ENCODE results near the gene PRKCZ.

PRKCZ gene

DNA sequence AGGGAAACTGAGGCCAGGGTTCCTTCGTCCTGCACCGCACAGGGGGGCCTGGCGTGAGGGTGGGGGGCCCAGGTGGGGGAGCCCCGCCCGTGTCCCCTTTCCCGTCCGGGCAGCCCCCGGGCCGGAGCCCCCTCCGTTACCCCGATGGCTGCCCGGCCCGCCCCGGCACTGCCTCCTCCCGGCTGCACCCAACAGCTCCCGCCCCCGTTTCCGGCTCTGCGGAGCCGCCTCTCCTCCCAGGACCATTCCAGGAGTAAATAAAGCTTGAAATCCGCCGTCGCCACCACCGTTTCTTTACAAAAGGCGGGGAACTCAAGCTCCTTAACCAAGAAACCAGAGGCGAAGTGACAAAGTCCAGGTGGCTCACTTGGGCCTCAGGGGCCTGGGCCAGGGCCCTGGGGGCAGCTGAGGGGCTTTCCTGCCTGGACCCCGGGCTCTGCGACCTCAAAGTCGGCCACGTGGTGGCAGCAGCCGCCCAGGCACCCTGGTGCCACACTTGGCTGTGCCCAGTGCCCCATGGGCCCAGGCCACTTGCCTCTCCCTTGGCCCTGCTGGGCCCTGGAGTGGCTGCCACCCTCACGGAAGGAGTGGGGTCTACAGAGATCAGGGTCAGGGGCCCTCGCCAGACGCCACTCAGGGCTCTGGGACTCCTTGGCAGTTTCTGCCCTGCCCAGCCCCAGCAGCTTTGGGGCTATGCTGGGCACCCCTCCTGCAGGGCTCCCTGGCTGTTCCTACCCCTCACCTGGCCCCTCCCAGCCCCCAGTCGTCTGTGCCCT lies 144.9 kb downstream of the PRKCZ start:
- peak; percentile 87 for DNase-seq (ENCODE audit: low read depth)

DNA sequence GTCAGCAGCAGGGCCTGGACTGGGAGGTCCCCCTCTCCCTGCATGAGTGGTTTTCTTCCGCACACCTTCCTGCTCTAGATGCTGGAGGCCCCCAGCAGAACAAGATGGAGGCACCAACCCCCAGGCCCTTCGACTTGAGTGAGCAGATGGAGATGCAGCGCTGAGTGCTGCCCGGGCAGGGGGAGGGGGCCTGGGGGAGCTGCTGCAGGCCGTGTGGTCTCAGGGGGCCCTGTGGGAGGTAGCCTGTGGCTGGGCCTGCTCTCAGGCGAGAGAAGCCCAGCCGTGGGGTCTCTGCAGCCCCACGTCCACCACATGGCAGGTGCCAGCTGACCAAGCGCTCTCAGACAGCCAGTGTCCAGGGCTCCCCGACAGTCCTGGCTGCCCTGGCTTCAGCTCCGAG lies 145.6 kb downstream of the PRKCZ start:
- no peak for DNase-seq (ENCODE audit: low read depth)

DNA sequence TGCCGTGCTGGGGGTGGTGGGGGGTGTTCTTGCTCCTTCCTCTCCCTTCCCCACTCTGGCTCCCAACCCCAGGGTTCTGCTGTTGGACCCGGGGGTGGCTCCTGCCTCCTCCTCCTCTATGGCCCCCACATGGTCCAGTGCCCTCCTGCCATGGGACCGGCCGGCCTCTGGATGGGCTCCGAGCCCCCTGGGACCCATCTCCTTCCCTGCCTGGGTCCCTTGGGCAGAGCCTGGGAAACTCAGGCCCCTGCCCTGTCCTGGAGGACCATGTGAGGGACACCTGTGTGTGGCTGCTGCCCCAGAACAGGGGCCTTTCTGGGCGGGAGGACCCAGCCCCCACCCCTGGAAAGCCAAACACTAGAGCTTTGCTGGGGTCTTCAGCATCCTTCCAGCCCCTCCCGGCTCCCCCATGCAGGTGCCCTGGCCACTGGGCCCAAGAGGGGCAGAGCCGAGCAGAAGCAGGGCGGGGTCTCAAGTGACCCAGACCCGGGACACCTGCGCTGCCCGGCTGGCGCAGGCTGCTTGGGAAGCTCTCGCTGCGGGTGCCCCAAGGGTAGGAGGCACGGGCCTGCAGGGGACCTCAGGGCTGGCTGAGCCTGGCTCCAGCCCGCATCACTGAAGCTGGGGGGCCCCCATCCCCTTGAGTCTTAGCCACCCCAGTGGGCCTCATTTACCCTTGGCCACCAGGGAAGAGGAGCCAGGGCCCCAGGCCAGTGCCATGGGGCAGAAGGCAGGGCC lies 146.9 kb downstream of the PRKCZ start:
- DNase-seq (ENCODE audit: low read depth), result no peak

DNA sequence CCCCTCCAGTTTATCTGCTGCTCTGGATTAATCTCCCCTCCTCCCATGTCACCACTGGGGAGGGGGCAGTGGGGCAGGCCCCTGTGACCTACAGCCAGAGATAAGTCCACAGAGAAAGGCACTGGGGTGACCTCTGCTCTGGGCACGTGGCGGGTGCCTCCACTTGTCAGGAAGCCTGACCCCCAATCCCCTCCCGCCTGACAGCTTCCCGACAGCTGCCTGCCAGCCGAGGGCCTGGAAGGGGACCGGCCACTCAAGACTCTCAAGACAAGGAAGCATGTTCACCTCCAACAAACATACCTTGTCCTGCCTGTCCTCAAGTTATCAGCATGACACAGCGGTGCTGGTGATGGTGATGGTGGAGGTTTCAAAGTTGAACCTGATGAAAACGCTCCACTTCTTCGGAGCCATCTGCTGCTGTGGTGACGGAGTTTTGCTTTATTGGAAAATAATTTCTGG lies 147.5 kb downstream of the PRKCZ start:
- no peak for DNase-seq (ENCODE audit: low read depth)

DNA sequence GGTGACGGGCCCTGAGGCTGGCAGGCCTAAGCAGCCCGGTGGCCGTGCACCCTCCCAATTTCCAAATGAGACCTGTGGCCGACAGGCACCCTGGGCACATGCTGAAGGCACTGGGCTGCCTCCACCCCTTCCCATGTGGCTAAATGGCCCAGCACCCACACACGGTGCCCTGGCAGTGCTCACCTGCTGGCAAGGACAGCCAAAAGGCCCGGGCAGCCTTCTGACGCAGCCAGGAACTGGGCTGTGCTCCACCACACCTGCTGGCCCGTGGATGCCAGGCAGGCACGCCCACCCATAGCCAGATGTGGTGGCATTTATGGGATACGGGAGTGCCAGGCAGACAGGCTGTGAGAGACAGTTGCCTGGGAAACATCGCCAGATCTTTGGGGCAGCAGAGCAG lies 148.4 kb downstream of the PRKCZ start:
- DNase-seq (ENCODE audit: low read depth), result no peak

DNA sequence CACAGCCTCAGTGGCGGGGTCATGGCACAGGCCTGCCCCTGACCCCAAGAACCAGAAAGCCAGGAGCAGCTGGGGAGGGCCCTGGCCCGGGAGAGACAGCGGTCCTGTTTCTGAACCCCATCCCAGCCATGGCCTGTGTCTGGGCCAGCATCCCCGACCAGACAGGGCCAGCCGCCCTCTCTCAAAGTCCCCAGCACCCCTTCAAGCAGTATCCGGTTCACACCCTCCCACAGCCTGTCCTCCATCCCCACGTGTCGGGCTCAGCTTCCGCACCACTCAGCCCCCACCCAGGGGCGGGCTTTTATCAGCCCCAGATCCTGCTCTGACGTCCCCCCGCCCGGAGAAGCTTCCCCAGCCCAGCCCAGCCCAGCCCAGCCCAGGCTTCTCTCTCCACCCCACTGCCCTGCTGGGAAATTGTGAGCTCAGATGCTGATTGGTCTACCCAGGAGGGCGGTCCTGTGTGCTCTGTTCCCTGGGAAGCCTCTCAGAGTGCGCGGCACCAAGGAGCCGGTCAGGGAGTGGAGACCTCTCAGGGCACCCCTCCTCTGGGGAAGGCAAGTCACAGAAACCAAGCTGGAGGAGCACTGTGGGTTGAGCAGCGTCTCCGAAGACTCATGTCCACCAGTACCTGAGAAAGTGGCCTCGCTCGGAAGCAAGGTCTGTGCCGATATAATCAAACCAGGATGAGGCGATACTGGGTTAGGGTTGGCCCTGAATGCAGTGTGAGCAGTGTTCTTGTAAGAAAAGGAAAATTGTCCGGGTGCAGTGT lies 149.0 kb downstream of the PRKCZ start:
- DNase-seq (ENCODE audit: low read depth), result peak; percentile 62

DNA sequence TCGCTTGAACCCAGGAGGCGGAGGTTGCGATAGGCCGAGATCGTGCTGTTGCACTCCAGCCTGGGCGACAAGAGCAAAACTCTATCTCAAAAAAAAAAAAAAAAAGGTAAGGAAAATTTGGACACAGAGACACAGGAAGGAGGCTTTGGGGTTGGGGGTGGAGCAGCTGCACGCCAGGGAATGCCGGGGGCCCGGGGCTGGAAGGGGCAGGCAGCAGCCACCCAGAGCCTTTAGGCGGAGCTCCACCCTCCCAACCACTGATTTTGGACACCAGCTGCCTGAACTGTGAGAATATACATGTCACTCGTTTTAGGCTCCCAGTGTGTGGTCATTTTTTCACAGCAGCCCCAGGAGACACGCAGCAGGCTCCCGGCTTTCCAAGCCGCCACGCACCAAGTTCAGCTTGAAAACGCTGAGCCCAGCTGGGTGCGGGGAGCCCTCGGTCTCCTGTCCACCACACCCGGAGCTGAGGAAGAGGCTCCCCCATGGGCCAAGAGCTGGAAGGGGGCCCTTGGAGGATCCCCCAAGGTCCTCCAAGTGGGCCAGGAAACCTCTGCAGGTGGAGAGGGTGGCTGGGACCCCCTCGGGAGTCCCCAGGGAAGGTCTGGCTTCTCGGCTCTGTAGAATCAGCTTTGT lies 150.2 kb downstream of the PRKCZ start:
- DNase-seq (ENCODE audit: low read depth), result no peak

DNA sequence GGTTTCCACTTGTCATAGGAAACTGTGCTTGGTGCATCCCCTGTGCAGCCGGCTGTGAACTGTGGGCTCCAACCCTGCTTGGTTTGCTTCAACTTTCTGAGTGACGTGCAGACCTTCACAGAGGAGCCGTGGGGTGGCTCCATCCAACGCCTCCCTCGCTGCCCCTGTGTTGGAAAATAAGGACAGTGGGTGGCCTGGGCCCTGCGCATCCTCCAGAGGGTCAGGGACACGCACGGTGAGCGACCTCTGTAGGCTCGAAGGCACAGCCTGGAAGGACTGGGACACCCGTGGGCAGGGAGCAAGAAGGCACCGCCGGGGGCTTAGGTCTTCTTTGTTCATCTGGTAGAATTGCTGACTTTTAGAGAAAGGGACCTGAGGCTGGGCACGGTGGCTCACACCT lies 150.9 kb downstream of the PRKCZ start:
- no peak for DNase-seq (ENCODE audit: low read depth)

DNA sequence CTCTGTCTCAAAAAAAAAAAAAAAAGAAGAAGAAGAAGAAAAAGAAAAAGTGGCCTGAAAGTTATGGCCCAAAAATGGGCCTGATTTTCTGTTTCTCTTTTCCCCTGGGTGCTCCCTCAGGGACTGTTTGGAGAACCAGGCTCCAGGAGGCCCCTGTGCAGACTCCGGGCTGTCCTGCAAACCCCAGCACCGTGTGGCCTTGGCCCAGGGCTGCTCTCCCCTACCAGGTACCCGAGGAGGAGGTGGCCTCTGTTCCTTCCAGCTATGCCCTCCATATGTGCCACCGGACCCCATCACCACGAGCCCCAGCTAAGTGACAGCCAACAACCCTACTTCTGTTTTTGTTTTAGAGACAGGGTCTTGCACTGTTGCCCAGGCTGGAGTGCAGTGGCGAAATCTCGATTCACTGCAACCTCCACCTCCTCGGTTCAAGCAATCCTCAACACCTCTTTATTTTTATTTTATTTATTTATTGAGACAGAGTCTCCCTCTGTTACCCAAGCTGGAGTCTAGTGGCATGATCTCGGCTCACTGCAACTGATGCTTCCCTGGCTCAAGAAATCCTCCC lies 151.9 kb downstream of the PRKCZ start:
- no peak for DNase-seq (ENCODE audit: low read depth)

DNA sequence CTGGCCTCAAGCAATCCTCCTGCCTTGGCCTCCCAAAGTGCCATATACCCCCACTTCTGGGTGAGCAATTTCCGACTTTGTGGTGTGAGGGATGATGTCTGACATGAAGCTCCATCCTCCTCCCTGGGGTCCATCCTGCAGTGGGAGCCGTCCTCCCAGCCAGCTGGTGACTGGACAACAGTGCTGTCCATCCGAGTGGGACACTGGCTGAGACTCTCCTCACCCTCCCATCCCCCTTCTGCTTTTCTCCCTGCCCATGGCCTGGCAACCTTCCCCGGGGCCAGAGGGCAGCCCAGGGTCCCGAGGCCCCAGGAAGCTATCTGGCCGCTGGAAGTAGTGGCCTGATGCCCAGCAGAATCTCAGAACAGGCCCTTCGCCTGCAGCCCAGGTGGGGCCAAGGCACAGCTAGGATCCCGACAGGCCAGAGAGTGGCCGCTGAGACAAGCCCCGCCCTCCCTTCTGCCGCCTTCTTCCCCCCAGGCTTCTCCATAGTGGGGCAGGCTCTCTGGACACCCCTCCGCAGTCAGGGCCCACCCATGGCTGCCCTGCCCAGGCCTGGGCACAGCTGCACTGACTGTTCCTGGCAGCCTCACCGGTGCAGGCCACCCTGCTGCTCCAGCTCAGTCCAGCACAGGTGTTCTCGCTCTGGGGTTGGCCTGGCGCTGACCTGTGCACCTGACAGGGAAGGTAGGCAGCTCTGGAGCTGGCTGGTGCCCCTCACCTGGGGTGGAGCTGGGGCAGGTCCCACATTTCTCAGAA lies 152.8 kb downstream of the PRKCZ start:
- DNase-seq (ENCODE audit: low read depth), result no peak

DNA sequence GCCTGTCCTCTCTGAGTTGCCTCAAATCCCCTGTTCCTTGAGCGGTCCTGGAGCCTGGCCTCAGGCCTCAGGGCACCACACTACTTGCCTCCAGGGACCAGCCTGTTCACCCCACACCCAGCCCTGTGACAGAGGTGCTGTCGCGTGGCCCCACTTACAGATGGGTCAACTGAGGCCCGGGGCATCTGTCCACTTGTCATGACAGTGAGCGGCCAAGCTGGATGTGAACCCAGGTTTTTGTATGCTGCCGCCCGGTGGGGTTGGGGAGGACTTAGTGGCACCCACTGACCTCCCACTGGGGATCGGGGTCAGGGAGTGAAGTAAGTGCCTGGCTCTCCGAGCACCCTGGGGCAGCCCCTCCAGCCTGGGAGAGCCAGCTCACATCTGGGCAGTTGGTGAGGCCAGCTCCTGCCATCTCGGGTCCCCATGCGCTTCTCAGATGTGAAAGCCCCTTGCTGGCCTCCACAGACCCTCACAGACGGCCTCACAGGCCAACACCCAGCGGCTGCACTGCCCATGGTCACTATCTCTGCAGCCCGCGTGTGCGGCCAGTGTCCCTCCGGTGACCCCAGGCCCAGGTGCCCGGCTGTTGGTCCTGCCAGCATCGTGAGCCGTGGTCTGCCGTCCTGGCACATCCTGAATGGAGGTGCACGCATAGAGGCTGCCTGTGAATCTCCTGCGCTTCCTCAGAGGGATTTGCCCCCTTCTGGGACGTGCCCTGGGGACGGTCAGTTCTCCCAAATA lies 153.6 kb downstream of the PRKCZ start:
- no peak for DNase-seq (ENCODE audit: low read depth)

DNA sequence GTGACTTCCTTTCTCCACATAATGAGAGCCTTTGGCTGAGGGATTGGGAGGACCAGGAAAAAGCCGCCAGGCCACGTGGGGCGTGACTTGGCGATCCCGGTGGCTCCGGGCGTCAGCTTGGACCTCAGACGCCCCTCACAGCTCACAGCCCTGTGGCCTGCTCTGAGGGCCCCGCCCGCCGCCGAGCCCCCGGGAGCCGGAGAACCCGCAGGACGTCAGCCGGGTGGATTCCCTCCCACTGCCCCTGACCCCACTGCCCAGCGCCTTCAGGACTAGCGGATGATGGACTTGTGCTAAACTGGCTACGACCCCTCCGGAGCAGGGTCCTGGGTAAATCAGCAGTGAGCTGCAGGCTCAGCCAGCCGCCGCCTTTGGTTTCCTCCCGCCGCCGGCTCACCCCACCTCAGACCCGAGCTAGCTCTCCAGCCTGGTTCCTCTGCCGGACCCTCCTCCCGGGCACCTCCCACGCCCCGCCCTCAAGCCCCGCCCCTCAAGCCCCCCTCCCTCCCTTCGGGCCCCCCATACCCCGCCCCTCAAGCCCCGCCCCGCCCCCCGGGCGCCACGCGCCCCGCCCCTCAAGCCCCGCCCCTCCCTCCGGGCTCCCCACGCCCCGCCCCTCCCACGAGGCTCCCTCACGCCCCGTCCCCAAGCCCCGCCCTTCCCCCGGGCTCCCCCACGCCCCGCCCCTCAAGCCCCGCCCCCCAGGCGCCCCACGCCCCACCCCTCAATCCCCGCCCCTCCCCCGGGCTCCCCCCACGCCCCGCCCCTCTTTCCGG lies 154.4 kb downstream of the PRKCZ start:
- no peak for DNase-seq (ENCODE audit: low read depth)

DNA sequence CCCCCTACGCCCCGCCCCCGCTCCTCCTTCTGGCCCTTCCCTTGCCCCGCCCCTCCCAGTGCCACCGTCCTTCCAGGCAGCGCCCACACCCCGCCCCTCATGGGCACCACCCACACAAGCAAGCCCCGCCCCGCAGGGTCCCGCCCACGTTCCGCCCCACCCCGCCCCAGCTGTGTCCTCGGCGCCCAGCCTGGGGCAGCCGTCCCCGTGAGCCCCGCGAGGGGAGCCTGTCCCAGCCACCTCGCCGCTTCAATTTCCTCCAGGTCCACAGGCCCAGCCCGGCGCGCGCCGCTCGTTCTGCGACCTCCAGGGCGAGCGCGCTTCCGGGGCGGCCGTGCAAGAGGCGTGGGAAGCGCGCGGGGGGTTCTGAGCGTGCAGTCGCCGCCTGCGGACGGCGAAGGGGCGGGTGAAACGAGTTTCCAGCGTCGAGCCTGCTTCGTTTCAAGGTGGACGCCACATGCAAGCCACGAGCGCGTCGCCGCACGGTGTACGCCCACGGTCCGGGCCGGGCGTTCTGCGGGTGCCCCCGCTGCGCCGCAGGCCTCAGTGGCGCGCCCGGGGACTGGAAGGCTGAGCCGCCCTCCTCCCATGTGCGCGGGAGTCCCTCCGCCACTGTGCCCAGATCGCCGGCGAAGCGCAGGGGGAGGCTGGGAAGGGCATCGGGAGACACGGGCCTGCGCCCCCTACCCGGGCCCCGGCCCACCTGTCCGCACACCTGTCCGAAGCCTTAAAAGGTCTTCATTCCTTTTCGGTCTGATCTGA lies 155.2 kb downstream of the PRKCZ start:
- peak; percentile 95 for DNase-seq (ENCODE audit: low read depth)

DNA sequence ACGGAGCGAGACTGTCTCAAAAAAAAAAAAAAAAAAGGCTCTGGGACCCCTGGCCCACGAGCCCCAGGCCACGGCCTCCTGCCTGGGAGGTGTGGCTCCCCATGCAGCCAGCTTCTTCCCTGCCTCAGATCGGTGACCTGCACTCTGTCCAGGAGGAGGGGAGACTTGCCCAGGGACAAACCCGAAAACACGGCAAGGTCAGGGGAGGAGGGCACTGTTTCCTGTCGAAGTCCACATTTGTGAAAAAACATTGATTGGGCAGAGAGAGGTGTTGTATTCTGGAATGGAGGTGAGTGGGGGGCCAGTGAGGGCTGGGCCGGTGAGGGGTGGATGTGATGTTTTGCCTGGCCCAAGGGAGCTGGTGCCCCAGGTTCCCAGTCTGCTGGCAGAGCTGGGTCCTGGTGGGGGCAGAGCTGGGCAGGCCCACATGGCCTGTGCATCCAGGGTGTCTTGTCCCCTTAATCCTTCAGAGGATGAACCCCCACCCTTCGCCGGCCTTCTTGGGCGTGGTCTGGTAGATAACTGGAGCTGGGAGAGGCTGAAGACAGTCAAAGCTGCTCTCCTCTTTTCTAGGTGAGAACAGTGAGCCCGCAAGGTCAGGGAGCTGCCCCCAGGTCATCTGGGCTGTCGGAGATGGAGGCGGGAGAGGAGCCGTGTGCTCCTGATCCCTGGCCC lies 156.7 kb downstream of the PRKCZ start:
- DNase-seq (ENCODE audit: low read depth), result no peak

DNA sequence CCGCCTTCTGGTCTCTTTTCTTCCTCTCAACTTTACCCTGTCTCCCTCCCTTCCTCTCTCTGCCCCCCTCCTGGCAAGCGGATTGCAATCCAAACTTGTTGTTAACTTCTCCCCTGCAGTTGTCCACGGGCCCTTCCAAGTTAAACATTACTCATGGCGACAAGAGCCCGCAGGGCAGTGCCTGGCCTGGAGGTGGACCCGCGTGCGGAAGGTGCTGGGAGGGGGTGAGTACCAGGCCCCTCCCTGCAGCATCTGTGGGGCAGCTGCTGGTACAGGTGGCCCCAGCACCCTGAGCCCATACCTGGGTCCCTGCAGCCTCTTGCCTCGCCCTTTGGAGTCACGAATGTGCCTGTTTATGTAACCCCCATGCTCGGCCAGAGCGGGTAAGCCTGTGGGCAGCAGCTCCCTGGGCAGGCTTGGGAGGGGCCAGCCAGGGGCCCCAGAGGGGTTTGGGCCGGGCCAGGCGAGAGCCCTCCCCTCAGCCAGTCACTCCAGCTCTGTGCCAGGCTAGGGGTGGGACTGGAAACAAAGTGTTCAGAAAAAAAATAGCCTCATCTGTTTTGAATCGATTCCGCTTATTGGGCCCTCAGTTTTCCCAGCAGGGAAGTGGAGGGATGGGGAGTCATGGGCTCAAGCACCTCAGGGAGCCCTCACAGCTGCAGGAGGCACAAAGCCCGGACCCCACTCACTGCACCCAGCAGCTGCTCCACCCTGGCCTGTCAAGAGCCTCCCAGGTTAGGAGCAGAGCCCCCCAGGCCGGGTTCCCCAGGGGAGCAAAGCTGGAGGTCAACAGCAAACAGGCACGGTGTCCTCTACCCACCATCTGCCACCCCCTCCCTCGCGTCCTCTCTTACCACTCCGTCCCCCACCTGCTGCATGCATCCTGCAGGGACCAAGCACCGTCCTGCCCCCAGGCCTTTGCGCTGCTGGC lies 158.4 kb downstream of the PRKCZ start:
- no peak for DNase-seq (ENCODE audit: low read depth)

DNA sequence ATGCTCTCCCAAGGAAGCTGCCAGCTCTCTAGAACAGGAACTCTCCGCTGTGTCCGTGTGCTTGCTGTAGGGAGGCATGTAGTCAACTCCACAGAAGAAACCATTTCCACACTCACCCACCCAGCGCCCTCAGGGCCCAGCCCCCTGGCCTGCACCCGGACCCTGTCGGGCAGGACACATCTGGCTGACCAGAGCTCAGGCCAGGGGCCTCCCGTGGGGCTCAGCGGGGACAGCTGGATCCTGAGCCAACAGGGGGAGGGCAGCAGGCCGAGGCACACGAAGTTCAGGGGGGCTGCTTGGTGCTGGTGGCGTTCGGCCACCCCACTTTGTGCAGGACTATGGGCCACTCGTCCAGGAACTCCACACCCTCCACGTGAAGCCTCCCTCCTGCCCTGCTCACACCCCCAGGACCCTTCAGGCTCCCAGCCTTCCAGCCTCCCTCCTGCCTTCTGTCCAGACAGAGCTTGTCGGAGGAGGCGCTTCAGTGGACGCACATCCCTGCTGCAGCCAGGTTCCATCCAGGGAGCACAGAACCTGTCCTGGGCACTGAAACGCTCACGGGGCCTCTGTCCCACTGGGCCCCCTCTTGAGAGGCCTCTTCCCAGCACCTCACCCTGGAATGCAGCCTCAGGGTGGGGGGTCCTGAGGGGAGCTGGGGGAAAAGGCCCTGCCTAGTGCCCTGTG lies 159.3 kb downstream of the PRKCZ start:
- no peak for DNase-seq (ENCODE audit: low read depth)
